Stimulated activated CD8-positive, alpha-beta memory T cell treated with anti-CD3 and anti-CD28 coated beads, Interleukin-15, amount 100 ng/mL, for 24 hours (primary cell): Measurements from ENCODE around the gene UBAP1L.
A peak's percentile ranks its signal among the peaks of the same experiment; 100 is the strongest.
"Not testable (repeated sequence)": the region's sequence is repeated elsewhere in the genome, so short reads cannot be mapped to it uniquely, and the experiment has no call there.

Source experiments
- DNase-seq: peaks from one replicate; pipeline ENCODE4 v3.0.0-alpha.2; 2020; ENCODE audit warnings: low read depth

UBAP1L gene

DNA sequence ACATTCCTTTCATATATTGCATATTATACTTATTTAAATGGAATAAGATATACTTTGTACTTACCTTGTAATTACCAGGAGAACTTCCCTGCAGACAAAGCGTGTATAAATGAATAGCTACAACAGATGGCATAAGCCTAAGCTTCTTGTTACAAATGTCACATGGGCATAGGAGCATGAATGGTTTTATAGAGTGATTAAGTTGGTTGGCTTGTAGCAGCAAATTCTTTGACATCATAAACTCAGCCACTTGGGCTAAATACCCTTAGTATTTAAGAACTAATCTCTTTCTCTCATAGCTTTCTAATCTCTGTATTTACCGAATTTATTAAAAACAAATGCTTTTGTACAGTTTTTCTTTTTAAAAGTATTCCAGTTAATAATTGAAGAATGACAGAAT, at the start of gene UBAP1L:
Gene UBAP1L, minus strand, starts transcription at position 115 of the 400 bp plus-strand sequence. CDS start 8,985 bp downstream, outside the sequence.
- no peak for DNase-seq

- no peak for DNase-seq
Observed at GRCh38 chr15:65164139-65164538, 49.1 kb upstream of the UBAP1L start.

DNA sequence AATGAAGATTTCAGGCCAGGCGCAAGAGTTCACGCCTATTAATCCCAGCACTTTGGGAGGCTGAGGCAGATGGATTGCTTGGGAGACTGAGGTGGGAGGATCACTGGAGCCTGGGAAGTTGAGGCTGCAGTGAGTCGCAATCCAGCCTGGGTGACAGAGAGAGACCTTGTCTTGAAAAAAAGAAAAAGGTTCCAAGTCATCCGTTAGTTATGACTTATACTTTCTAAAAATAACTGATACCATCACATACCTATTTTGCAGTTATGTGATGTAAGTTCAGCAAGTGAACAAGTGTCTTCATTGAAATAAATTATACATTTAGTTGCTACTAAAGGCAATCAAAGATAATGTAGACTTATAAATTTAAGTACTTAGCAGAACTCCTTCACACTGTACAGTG, 48.0 kb upstream of the UBAP1L start:
- no peak for DNase-seq

GRCh38 chr15:65156692-65157091, 41.7 kb upstream of the UBAP1L start:
- DNase-seq, result no peak

GRCh38 chr15:65154720-65155119, 39.7 kb upstream of the UBAP1L start:
- DNase-seq, result no peak

GRCh38 chr15:65147902-65148301, 32.9 kb upstream of the UBAP1L start:
- no peak for DNase-seq

DNA sequence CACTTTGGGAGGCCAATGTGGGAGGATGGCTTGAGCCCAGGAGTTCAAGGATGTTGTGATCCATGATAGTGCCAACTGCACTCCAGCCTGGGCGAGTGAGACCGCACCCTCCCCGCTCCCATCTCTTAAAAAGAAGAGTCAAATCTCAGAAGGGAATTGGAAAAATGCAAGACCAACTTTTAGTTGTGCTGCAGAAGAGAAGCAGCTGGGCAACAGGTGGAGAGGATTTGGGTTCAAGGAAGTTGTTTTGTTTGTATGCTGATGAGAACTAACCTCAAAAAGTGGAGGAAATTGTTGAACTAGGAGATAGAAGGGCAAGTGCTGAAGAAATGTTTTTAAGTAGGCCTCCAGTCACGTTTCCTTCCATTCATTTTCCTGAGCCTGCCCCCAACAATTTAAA, 31.4 kb upstream of the UBAP1L start:
- no peak for DNase-seq

GRCh38 chr15:65138631-65139030, 23.6 kb upstream of the UBAP1L start:
- not testable (repeated sequence) for DNase-seq

GRCh38 chr15:65137893-65138292, 22.9 kb upstream of the UBAP1L start:
- not testable (repeated sequence) for DNase-seq

GRCh38 chr15:65137089-65137488, 22.1 kb upstream of the UBAP1L start:
- DNase-seq, result not testable (repeated sequence)

GRCh38 chr15:65134538-65134937, 19.5 kb upstream of the UBAP1L start:
- DNase-seq, result no peak

DNA sequence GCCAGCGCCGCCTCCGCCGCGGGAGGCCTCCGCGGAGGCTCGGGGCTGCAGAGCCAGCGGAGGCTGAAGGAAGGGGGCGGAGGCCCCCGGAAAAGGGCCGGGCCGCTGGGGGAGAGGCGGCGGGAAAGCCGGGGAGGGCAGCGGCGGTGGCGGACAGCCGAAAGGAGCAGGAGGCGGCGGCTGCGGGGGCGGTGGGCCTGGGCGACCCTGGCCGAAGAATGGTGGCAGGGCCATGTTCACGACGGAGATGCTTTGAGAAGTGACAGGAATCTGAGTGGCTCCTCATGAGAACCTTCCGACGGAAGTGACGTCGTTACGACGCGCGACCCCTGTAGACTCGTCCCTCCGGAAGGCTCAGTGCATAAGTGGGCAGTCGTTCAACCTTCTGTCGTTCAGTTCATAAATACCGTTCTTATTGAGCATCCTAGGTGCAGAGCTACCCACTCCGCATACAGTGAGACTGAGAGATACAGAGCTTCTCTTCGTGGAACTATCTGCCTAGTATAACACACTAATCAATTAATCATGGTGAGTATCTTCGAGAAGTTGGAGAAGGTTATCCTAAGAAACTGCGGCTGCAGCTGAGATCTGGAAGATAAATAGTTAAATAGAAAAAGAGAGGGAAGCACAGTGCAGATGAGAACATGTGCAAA, 18.7 kb upstream of the UBAP1L start, which contains the start of gene PDCD7:
Gene PDCD7, minus strand, starts transcription at position 261 of the 653 bp plus-strand sequence. Its CDS starts 27 bp downstream, at position 234.
- DNase-seq, result peak; percentile 55

DNA sequence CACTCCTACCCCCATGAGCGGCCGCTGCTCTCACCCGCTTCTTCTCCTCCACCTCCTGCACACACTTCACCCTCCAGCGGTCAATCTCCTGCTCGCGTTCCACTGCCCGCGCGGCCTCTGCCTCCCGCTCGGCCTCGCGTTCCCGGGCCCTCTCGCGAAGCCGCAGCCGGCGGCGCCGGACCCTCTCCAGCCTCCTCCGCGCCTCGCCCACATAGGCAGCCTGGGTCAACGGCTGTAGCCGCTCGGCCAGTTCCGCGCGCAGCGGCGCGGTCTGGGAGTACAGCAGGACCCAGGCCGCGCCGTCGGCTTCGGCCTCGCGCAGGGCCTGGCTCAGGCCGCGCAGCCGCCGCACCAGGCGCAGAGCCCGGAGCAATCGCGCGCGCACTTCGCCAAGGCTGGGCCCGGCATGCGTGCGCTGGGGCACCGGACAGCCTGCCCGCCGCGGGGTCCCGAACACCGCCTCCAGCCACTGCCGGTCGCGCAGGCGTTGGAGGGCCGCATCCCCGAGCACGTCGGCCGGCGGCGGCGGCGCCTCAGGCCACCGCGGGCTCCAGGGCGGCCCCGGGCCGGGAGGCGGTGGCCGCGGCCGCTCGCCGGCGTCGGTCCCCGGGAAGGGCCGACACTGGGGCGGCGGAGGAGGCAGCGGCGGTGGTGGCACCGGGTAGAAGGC, 18.0 kb upstream of the UBAP1L start:
- no peak for DNase-seq

DNA sequence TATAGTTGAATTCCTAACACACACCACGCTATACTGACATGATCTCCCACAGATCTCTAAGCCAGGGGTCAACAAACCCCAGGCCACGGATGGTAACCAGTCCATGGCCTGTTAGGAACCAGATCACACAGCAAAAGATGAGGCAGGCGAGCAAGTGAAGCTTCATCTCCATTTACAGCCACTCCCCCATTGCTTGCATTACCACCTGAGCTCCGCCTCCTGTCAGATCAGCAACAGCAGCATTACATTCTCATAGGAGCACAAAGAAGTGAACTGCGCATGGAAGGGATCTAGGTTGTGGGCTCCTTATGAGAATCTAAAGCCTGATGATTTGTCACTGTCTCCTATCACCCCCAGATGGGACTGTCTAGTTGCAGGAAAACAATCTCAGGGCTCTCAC, 15.9 kb upstream of the UBAP1L start:
- DNase-seq, result no peak

GRCh38 chr15:65115542-65115941, 542 bp upstream of the UBAP1L start:
- no peak for DNase-seq

DNA sequence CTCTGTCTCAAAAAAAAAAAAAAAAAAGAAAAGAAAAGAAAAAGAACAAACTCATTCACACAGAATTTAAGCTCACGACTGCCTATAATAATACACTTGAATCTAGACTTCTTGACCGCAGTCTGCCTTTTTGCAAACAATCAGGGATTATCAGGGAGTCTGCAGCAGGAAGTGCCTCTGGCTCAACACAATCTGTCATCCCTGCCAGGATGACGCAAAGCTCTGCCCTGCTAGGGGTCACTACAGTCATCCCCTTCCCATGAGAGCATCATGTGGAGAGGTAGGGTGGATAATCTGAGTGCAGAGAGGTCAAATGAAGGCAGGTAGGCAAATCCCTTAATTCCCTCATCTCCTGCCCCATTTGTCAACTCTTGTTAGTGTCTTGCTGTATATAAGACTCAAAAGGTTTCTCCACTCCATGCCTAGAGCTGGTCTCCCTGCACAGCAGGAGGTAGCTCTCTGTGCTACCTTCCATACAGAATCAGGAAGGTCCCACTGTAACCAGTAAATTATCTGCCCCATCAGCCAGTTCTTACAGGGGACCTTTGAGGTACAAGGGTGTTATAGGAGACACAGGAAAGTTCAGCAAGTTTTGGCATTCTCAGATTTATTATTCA, 4.2 kb downstream of the UBAP1L start:
- DNase-seq, result no peak

- DNase-seq, result no peak
Observed at GRCh38 chr15:65106011-65106590, 8.9 kb downstream of the UBAP1L start.

GRCh38 chr15:65105038-65105437, 10.0 kb downstream of the UBAP1L start:
- no peak for DNase-seq

DNA sequence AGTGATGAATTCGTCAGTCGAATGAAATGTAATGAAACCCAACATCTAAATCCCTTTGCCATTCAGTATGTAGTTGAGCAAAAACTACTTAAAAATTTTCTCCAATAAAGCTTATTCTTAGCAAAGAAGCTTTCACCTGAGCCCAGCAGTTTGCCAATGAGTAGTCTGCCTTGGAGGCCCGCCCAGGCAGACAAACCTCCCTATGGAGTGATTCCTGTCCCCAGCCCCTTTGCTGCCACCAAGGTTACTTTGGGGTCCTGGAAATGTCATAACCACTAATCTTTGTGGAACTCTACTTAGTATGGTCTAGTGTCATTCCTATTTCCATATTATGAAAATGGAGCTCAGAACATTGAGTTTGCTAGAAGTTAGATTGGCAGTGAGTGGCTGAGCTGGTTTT, 12.1 kb downstream of the UBAP1L start:
- DNase-seq, result no peak

- DNase-seq, result no peak
Observed at GRCh38 chr15:65101891-65102708, 12.9 kb downstream of the UBAP1L start.

GRCh38 chr15:65101411-65101890, 13.5 kb downstream of the UBAP1L start:
- DNase-seq, result peak; percentile 20

GRCh38 chr15:65100442-65100841, 14.6 kb downstream of the UBAP1L start:
- no peak for DNase-seq
